NCI-H2107 treated with DMSO at 0.1 percent for 48 hours (cell line): Measurements from ENCODE around the gene JAKMIP3.

Experiments used
- DNase-seq: peaks from one replicate; lab custom pipeline; 2025; ENCODE audit not compliant: unreplicated experiment; lab: John Stamatoyannopoulos, UW

JAKMIP3 gene

DNA sequence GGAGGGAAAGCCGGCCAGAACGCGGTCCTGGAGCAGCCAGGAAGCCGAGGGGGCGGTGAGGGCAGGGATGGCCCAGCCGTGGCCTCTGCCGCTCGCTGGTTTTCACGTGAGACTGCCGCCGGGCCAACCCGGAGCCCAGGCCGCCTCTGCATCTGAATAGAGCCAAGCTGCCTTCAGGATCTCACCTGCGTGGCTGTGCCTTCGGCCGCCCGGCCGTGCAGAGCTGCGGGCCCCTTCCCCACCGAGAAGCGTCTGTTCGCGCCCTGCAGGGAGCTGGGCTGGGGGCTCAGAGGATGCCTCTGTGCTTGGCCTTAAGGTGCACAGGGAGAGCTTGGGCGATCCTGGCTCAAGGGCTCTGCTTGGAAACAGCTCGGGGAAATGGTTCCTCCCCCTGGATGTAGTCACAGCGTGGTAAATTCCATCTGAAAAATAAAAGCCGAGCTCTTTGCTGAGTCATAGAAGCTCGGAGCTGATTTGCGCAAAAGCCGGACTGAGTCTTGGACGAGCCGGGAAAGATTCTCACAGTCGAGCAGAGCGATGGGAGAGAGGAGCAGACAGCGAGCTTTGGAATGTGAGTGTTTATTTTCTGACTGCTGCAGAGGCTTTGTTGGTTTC is at the start of gene JAKMIP3:
TSS of gene JAKMIP3 (plus strand) at position 456 of the 615 bp plus-strand sequence. CDS start 38,863 bp downstream, outside the sequence.
- peak; percentile 33 for DNase-seq

DNA sequence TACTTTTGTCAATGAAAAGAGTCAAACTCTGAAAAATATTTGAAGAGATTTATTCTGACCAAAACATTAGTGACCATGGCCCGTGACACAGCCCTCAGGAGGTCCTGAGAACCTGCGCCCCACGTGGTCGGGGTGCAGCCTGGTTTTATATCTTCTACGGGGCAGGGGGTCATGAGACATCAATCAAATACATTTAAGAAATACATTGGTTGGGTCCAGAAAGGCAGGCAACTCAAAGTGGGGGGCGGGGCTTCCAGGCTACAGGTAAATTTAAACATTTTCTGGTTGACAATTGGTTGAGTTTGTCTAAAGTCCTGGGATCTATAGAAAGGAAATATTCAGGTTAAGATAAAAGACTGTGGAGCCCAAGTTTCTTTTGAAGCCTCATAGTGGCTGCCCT is 49.2 kb upstream of the JAKMIP3 start:
- no peak for DNase-seq

DNA sequence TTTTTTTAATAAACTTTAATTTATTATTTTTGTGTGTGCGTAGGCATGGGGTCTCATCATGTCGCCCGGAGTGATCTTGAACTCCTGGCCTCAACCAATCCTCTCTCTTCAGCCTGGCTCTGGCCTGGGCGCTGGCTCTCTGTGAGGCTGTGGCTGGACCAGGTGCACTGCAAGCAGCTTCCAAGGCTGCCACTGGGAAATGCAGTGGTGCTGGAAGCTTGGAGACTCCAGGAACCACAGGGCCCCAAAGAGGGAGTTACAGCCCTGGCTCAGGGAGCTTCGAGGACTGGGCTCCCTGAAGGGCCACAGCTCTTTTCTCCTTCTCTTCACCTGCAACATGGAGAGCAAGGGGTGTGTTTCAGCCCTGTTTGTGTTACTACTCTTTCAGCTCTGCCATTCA is 47.3 kb upstream of the JAKMIP3 start:
- no peak for DNase-seq

DNA sequence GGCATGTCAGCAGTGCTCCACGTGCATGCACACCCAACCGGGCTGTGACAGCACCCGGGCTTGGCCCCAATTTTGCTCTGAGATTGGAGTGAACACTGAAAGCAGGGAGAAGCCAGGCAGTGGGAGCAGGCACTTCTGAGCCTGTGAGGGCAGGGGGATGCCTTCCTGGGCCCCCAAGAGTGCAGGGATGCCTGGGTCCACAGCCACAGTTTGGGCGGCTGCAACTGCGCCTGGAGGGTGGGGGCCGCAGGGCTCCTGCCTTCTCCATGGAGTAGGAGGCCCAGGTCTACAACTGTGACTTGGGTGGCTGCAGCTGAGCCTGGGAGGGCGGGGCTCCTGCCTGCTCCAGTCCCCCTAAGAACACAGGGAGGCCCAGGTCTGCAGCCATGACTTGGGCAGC is 46.4 kb upstream of the JAKMIP3 start:
- DNase-seq: no peak

DNA sequence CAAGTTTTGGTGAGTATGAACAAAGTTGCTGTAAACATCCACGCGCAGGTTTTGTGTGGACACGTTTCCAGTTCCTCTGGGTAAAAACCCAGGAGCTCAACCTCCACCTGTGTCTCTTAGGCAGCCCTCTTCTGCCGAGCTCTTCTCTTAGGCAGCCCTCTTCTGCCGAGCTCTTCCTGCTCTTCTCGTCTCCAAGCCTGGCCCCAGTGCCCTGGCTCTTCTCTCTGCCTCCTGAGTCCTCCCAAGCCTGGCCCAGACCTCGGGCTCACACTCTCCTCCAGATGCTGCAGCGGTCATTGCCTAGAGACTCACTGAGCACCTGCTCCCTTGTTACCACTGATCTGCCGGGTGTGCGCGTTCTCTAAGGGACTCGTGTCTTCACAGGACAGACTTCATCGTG is 45.3 kb upstream of the JAKMIP3 start:
- no peak for DNase-seq

DNA sequence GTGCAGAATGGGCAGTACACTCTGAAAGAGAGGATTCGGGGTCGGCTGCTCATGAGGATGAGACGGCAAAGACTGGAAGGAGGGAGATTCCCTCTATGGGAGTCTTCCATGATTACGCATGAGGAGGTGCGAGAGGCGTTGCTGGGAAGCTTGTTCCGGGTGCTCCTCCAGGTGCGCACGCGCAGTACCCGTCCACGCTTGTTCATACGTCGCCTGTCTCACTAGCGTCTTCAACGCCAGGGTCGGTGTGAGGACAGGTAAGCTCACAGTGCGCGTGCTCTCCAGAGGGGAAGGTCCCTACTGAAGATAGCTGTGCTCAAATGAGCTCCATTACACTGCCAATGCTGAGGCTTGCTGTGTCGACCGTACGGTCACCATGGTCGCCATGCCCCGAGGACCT is 44.7 kb upstream of the JAKMIP3 start:
- DNase-seq: no peak

DNA sequence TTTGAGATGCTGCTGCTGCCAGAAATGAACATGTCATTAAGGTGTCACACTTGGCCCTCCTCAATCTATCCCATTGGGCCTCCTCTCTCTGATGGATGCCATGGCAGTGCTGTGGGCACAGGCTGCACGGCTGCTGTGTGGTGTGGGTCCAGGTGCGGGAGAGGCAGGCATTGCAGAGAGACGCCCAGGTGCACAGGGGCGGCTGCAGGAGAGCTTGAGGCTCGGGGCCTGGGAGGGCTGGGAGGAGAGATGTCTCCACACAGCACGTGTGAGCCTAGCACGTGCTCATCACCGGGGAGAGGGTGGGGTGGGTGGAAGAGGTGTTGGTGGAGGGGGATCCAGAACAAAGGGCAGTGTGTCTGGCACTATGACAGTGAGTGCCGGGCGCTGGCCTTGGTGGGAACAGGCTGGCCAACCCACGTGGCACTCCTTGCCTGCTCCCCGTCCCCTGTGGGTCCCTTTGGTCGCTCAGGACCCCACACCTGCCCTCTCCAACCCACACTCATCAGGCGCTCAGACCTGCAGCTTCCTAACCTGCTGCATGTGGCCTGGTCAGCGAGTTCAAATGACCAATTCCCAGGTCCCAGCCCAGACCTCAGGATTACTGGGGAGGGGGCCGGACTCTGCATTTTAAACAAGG is 44.1 kb upstream of the JAKMIP3 start:
- DNase-seq: no peak

DNA sequence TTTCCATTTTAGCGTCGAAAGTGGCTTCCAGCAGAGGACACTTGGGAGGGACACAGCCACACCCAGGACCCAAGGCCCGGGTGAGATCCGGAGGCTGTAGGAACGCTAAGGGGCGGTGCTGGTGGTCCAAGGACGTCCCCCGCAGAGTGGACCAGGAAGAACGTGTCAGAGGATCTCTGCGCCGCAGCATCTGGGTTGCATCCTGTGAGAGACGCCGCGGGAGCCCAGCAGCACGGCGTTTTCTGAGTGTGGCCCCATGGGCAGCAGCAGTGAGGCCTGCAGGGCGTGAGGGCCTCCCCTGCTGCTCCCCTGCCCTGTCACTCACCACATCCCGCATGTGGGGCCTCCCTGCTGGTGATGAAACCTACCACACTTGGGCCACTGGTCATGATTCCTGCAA is 43.5 kb upstream of the JAKMIP3 start:
- DNase-seq: no peak

DNA sequence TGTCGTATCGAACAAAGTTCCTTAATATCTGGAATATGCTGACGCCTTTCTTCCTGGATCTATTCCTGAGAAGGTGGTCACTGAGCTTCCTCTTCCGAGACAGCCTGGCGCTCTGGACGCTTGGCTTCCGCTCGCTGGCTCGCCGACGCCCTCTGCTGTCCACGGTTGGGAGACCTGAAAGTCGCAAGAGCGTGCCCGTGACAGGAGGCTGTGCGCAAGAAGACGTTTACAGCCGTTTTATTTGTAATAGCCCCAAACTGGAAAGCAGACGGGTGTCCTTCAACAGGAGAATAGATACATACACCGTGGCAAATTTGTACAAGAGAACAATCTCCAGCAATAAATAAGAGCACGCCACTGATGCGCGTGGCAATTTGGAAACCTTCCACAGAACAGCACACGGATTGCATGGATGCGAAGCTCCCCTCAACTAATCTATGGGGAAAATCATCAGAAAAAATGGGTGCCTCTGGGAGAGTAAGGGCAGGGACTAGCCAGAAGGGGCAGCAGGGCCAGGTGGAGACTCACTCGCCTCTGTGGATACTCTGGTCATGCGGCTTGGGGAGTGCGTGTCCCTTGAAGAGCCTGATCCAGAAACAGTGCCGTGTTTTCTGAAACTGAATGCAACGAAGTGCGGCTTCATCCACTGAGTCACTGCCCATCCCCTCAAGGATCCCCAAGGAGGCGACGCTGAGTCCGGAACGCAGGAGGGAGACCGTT is 42.5 kb upstream of the JAKMIP3 start:
- peak; percentile 5 for DNase-seq

DNA sequence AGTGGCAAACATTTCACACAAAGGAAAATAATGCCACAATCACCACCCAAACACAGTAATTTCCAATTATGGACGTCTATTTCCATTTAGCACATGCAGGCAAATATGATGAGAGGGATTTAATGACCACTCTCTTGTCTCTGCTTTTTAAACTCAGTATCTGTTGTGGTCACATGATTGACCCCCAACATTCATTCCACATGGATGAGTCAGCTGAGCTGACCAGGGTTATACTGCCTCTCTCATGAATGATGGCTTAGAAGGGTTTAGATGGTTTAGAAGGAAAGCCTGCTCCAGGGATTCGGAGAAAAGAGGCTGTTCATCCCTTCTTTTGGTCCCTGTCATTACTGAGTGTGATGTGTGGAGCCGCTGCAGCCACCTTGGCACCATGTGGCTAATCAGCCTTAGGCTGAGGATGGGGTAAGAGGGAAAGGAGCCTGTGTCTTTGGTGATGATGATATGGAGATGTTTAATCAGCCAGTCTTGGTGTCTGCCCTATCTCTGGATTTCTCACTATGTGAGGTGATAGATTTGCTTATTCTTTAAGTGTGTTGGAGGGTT is 38.2 kb upstream of the JAKMIP3 start:
- DNase-seq: no peak

DNA sequence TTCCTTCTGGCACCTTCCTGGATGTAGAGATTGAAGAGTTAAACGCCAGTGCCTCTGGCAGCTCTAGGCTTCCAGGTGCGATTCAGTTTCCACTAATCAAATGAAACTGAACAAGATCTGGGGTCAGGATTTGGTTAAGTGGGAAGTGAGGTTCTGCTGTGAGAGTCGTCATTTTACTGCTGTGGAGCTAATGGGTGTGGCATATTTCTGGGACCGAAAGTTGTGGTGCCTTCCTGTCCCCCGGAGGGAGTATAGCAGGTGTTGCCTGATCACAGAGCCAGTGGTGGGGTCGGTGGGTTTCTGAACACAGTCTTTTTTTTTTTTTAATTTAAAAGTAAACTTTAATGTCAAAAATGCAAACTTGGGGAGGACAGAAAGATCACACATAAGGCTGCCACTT is 37.0 kb upstream of the JAKMIP3 start:
- no peak for DNase-seq

DNA sequence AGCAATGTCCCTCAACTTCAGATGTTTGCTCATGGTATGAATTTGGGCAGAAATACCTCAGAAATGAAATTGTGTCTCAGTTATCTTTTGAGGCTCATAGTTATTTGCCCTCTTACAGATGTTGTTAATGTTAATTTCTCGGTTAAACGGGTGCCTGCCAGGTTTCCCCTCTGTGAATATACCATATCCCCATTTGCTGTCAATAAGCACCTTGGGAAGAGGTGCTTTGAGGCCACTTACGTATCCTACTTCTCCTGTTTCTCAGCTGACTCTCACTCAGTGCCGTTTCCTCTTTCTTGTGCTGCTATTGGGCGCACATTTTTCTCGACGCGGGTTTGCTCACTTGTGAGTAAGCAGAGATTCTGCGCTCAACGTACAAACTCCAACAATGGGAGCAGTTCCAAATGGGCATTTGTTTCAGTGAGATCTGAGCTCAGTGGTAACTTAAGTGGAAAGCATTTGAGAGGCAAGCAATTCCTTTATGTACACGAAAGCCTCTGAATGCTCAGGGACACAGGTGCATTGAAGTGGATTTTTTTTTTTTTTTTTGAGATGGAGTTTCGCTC is 34.8 kb upstream of the JAKMIP3 start:
- peak; percentile 71 for DNase-seq

DNA sequence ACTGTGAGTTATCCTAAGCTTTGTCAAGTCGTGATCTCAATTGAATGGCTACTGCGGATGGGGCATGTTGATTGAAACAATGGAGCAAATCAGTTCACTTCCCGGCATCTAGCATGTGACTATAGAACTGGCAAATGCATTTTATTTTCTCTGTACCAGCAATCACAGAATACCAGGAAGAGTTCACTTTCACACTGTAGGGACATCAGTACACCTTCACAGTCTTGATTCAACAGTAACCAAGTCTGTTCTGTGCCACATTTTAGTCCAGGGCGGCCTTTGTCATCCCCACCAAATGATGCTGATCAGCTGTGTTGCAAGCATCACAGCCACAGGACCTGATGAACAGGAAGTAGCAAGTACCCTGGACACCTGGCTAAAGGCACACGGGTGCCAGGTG is 32.1 kb upstream of the JAKMIP3 start:
- DNase-seq: no peak

DNA sequence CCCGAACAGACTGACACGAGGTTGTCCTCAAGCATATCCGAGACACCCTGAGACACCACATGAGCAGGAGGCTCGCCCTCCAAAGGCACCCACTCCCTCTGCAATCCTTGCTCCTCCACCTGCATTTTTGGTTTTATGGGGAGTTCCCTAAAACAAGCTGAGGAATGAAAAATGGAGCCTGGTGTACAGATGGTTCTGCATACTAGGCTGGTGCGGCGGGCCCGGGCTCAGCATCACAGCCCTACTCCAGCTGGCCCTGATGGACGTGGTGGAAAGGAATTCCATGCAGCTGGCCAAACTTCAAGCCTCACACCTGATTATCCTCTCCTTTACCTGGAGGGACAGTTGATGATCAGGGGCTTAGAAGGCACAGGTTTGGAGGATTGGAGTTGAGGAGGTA is 30.3 kb upstream of the JAKMIP3 start:
- no peak for DNase-seq

DNA sequence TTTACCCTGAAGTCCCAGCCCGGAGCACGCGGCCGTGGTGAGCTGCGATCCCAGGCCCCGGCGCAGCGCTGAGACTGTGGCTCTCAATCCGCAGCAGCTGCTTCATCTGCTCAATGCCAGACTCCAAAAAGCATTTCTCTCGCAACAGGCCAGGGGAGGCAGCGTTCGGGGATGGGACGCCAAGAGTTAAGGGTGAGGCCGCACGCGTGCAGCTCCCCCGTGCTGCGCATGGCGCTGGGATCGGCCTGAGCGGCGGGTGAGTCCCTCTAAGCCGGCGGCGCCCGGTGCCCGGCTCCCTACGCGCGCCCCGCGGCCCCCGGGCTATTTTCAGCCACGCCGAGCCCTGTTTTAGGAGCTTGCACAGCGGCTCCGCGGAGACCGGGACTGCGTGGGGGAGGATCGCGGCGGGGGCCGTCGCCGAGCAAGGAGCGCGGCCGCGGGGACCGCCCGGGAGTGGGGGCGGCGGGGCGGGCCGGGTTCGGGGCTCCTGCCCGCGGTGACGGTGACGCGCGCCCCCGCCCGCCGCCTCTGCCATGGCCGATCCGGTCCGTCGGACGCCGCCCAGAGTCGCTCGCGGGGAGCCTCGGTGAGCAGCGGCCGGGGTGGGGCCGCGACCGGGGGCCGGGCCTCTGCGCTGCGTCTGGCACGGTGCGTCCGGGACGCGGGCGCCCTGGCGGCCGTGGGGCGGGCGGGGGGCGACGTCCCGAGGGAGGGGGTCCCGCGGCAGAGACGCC is 29.4 kb upstream of the JAKMIP3 start:
- DNase-seq: no peak

DNA sequence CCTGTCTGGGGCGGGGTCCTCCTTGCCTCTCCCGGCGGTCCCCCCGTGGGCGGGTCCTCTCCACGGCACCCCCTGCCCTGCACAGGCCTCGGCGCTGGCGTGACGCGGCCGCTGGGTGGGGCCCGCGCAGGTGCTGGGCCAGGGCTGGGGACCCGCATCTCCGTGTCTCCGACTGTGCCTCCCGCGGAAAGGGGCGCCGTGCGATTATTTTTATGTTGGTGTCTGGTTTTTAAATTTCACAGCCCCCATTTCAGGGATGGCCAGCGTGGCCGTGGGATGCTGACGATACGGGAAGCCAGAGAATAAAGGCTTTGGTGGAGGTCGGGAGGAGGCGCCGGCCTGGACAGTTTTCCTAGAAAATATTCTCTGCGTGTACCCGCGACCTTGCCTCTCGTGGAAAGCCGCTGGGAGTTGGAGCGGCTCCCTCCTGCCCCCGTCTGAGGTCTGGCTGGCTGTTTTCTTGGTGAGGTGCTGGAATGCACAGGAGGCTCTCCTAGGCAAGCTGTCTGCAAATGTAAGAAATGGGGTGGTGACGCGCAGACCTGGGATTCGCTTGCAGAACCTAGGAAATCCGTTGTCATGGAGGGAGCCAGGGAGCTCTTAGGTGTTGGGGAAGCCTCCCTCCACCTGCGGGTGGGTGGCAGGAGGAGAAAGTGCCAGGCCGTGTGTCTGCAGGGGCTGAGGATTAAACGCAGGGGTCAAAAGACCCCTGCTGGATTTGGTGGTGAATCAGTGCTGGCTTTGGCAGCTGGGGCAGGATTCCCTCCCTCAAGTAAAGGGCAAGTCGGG is 28.7 kb upstream of the JAKMIP3 start:
- DNase-seq: no peak

DNA sequence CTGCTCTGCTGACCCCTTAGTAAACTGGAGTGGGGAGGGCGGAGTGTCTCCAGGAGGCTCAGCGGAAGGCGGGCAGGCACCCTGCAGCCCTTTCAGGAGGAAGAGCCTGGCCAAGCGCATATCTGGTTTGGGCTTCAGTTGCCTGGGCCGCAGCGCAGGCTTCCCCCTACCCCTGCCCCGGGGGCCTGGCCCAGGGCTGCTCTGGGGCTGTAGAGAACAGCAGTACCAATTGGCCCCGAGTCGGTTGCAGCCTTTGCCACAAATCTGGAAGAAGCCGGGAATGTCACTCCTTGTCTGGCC is 28.1 kb upstream of the JAKMIP3 start:
- no peak for DNase-seq

DNA sequence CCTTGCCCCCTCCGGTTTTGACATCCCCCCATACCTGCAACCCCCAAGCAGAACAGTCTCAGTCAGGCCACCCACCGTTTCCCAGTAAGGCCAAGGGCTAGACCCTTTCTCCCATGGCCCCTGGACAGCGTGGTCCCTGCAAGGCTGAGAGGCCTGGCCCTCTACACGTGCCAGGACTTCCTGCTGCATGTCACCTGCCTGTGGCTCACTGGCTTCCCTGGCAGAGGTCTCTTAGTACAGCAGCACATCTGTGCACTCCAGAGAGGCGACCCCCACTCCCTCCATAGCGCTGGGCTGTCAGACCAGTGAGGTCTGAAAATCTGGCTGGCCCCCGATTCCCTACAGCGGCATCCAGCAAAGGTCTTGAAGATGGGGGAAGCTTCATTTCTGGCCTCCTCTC is 26.4 kb upstream of the JAKMIP3 start:
- no peak for DNase-seq

DNA sequence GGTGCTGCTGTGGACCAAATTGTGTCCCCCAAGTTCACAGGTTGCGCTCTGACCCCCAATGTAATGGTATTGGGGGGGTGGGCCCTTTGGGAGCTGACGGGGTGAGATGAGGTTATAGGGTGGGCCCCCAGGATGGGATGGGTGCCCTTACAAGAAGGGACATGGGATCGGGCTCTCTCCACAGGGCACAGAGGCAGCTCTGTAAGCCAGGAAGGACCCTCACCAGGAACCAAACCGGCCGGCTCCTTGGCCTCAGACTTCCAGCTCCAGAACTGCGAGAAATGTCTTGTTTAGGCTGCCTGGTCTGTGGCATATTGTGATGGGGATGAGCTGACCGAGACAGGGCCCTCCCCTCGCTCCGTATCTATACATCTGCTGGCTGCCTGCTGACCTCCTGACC is 25.7 kb upstream of the JAKMIP3 start:
- DNase-seq: no peak

DNA sequence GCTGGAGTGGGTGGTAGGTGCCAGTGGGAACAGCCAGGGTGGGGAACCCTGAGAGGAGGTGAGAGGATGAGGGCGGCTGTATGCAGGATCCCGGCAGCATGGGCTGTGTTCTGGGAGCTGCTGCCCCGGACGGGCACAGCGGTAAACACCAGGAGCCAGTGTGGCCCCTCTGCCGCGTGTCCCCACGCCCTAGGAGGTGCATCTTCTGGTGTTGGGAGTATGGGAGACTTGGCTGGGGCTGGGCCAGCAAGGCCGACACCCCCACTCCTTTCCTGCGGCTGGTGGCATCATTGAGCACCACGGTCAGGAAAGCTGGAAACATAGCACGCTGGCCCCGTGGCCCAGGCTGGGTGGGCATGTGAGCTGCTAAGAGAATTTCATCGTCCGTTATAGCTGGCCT is 24.4 kb upstream of the JAKMIP3 start:
- no peak for DNase-seq
